IgD-negative memory B cell (primary cell): ENCODE measurements around the gene DHTKD1. TPM values are rescaled to one million over a fixed set of nuclear protein-coding genes. Genes with fewer than 3 reads are reported as not detected.
A peak's percentile ranks its signal among the peaks of the same experiment; 100 is the strongest.

Experiments
- H3K27ac Mint-ChIP-seq, 3 donors: one replicate each; pipeline ENCODE4 v1.8.0; 2020 to 2022; ENCODE audit warnings: mild to moderate bottlenecking in 3 of 3, mixed read lengths in 3 of 3, moderate library complexity in 1 of 3
- H3K27me3 Mint-ChIP-seq: one replicate; pipeline ENCODE4 v1.8.0; 2021; ENCODE audit warnings: mixed read lengths
- H3K36me3 Mint-ChIP-seq: one replicate; pipeline ENCODE4 v1.8.0; 2020; ENCODE audit warnings: mild to moderate bottlenecking, mixed read lengths
- H3K4me1 Mint-ChIP-seq, 3 donors: one replicate each; pipeline ENCODE4 v1.8.0; 2020 to 2022; ENCODE audit warnings: mixed read lengths in 3 of 3, mild to moderate bottlenecking in 1 of 3
- H3K4me3 Mint-ChIP-seq, 4 donors: one replicate each; pipeline ENCODE4 v1.8.0; 2020 to 2022; ENCODE audit warnings: mild to moderate bottlenecking in 4 of 4, mixed read lengths in 4 of 4, moderate library complexity in 3 of 4
- H3K9me3 Mint-ChIP-seq, 3 donors: one replicate each; pipeline ENCODE4 v1.8.0; 2020 to 2021; ENCODE audit warnings: mixed read lengths in 3 of 3, mild to moderate bottlenecking in 1 of 3
- polyA plus RNA-seq: library from polyadenylated mRNA; unstranded; fragments of 300-500 nt; fragmentation: Illumina TruSeq; gene quantifications from one replicate; pipeline ENCODE4 v1.2.3, GENCODE V29; 2021

The DHTKD1 gene, protein sequence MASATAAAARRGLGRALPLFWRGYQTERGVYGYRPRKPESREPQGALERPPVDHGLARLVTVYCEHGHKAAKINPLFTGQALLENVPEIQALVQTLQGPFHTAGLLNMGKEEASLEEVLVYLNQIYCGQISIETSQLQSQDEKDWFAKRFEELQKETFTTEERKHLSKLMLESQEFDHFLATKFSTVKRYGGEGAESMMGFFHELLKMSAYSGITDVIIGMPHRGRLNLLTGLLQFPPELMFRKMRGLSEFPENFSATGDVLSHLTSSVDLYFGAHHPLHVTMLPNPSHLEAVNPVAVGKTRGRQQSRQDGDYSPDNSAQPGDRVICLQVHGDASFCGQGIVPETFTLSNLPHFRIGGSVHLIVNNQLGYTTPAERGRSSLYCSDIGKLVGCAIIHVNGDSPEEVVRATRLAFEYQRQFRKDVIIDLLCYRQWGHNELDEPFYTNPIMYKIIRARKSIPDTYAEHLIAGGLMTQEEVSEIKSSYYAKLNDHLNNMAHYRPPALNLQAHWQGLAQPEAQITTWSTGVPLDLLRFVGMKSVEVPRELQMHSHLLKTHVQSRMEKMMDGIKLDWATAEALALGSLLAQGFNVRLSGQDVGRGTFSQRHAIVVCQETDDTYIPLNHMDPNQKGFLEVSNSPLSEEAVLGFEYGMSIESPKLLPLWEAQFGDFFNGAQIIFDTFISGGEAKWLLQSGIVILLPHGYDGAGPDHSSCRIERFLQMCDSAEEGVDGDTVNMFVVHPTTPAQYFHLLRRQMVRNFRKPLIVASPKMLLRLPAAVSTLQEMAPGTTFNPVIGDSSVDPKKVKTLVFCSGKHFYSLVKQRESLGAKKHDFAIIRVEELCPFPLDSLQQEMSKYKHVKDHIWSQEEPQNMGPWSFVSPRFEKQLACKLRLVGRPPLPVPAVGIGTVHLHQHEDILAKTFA
- 26.3 TPM for polyA plus RNA-seq

DNA sequence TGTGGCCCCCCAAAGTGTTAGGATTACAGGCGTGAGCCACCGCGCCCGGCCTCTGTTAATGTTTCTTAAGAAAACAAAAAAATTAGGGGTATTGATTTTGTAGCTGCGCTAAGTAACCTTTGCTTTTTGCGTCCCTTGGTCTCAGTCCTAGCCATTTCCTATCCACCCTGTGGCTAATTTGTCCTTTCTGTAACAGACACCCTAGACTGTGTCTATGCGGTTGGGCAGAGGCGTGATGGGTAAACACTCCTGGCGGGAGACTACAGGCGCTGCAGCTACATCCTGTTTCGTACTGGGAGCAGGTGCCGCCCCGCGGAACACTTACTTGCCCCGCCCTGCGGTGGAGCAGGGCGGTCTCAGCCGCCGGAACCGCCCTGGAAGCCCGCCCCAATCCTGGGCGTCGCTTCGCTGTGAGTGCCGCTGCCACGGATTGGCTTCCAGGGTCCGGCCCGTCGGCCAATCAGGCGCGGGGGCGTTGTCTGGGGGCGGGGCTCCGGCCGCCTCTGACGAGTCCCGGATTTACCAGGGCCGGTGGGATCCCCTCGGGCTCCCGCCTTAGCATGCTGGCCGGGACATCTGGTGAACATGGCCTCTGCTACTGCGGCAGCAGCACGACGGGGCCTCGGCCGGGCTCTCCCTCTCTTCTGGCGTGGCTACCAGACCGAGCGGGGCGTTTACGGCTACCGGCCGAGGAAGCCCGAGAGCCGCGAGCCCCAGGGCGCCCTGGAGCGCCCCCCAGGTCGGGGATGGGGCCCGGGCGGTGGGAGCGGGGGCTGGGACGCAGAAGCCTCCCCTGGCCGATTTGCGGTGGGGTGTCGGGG, at the start of gene DHTKD1:
TSS of gene DHTKD1 (plus strand) at position 506 of the 821 bp plus-strand sequence. CDS start at position 586, 80 bp downstream.
- peaks cover 0 to 1% (median 0%) of the 10 kb centered on the region in 3 donors for H3K9me3 Mint-ChIP-seq

DNA sequence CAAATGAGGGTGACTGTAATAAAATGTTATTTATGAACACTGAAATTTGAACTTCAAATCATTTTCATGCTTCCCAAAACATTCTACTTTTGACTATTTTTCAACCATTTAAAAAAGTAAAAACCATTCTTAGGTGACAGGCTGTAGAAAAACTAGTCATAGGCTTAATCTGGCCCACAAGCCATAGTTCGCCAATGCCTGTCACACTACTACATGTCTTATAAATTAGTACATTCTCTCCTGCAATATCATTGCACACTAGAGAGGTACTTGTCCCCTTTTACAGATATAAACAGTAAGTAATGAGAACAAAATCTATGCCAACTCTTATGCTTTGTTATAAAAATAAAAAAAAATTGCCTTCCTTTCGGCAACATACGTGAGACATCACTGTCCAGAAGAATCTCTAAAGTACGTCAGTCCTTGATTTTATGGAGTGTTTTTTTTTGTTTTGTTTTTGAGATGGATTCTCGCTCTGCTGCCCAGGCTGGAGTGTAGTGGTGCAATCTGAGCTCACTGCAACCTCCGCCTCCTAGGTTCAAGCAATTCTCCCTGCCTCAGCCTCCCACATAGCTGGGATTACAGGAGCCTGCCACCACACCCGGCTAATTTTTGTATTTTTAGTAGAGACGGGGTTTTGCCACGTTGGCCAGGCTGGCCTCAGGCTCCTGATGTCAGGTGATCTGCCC, 49.3 kb upstream of the DHTKD1 start:
- H3K4me1 Mint-ChIP-seq = peaks cover 12 to 30% (median 25%) of the 10 kb centered on the region in 3 donors
- H3K27ac Mint-ChIP-seq = no peak overlapping the region
- no peaks in the 10 kb centered on the region for H3K27me3 Mint-ChIP-seq
- no peak overlapping the region for H3K4me3 Mint-ChIP-seq
- no peaks in the 10 kb centered on the region for H3K9me3 Mint-ChIP-seq
- peaks cover 11% of the 10 kb centered on the region for H3K36me3 Mint-ChIP-seq

More for the DNA sequence above, at the start of gene DHTKD1:
- Mint-ChIP-seq H3K27ac (peak within 1 kb of the TSS; percentile 93 to 97 (median 94)), H3K36me3 (no peaks in the 10 kb centered on the region), H3K27me3 (no peaks in the 10 kb centered on the region), H3K4me1 (peaks cover 22 to 33% (median 25%) of the 10 kb centered on the region in 3 donors), H3K4me3 (peak within 1 kb of the TSS; percentile 82 to 95 (median 92))

DNA sequence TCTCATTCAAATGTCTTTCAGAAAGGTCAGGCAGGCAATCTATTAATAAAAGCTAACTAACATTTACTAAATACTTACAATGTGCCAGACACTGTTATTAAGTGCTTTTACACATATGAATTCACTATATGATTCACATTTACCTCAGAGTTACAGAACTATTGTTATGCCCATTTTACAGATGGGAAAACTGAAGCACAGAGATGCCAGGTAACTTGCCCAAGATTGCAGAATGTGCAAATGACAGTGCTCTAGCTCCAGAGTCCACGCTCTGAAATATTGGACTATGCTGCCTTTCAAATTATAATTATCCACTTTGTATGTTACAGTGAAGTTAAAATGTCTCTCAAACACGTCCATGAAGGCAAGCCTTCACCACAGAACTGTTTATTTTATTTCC, 48.2 kb upstream of the DHTKD1 start:
- H3K36me3 Mint-ChIP-seq = peaks cover 11% of the 10 kb centered on the region
- H3K4me3 Mint-ChIP-seq = peak overlapping the region in 2 of 4 donors; percentile 3 to 19
- no peaks in the 10 kb centered on the region for H3K27me3 Mint-ChIP-seq
- H3K4me1 Mint-ChIP-seq = peaks cover 11 to 26% (median 25%) of the 10 kb centered on the region in 3 donors
- no peaks in the 10 kb centered on the region for H3K9me3 Mint-ChIP-seq
- peak overlapping the region in 2 of 3 donors; percentile 7 to 30 for H3K27ac Mint-ChIP-seq

DNA sequence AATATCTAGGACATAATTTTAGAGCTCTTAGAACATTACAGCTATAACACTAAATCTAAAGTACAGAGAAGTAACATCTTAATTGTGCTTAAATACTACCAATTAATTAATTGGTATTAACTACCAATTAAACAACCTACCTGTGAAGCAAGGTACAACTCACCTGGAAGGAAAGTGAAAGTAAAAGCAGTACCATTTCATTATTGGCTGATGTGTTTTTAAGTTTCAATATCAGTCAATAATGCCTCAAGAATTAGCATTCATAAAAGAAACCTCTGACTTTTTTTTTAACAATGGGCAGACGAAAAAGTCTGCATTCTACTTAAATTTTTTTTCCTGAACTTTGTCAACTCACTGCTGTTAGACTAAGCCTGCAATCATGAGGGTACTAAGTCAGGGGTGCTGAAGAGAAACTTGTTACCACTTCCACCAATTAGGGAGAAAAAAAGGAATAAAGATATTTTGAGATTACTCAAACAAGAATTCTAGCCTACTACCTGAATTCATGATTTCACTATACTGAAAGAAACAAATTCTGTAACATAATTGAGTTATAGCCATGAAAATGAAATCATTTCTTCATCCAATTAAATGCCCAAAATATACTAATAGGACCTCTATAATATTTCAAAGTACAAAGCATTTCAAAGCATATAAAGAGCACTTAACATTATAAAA, 46.0 kb upstream of the DHTKD1 start:
- Mint-ChIP-seq H3K27ac (peak overlapping the region; percentile 33 to 68 (median 53)), H3K4me1 (peaks cover 19 to 30% (median 28%) of the 10 kb centered on the region in 3 donors), H3K9me3 (no peaks in the 10 kb centered on the region), H3K27me3 (no peaks in the 10 kb centered on the region), H3K36me3 (peaks cover 10% of the 10 kb centered on the region), H3K4me3 (peak overlapping the region; percentile 11 to 65 (median 48))

DNA sequence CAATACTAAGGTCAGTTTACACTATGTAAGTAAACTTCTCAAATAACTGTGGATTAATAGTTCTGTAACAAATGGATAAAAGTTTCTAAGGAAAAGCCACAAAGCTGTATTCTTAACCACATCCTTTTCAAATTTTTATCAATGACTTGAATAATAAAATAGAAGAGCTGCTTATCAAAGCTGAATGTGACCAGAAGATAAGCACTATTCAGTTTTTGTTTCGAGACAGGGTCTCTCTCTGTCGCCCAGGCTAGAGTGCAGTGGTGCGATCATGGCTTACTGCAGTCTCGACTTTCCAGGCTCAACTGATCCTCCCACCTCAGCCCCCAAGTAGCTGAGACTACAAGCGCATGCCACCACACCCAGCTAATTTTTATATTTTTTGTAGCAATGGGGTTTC, 43.2 kb upstream of the DHTKD1 start:
- Mint-ChIP-seq H3K27me3 (no peaks in the 10 kb centered on the region), H3K36me3 (peaks cover 10% of the 10 kb centered on the region), H3K9me3 (no peaks in the 10 kb centered on the region), H3K27ac (no peak overlapping the region), H3K4me3 (no peak overlapping the region), H3K4me1 (peaks cover 22 to 35% (median 33%) of the 10 kb centered on the region in 3 donors)

DNA sequence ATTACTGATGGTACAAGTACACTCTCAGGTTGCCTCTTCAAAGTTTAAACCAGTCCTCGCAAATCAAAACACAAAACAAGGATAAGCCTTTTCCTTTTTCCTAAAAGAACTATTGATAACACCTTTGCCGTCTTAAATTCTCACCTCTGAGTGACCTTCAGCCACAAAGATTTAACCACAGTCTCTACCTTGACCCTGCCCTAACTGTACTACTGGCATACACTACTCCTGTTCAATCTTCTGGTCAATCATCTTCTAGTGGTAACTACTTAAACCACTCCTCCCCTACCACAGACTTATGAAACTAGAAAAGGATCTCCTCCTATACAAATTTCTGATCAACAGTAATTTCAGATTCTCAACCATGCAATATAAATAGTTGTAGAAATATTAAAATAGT, 41.2 kb upstream of the DHTKD1 start:
- H3K4me1 Mint-ChIP-seq = peaks cover 17 to 29% (median 28%) of the 10 kb centered on the region in 3 donors
- no peaks in the 10 kb centered on the region for H3K9me3 Mint-ChIP-seq
- peaks cover 11% of the 10 kb centered on the region for H3K36me3 Mint-ChIP-seq
- peak overlapping the region in 1 of 4 donors; percentile 30 for H3K4me3 Mint-ChIP-seq
- peak overlapping the region in 1 of 3 donors; percentile 87 for H3K27ac Mint-ChIP-seq
- no peaks in the 10 kb centered on the region for H3K27me3 Mint-ChIP-seq

DNA sequence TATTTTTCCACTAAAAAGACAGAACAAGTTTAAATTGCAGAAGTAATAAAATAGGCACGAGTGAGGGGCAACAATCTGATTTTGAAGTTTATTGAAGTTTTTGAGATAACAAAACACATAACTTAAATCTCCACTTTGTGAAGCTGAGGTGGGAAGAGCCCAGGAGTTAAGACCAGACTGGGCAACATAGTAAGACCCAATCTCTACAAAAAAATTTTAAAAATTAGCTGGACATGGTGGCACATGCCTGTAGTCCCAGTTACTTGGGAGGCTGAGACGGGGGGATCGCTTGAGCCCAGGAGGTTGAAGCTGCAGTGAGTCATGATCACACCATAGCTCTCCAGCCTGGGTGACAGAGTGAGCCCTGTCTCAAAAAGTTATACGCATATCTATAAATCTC, 37.4 kb upstream of the DHTKD1 start:
- Mint-ChIP-seq H3K27ac (no peak overlapping the region), H3K36me3 (peaks cover 12% of the 10 kb centered on the region), H3K9me3 (no peaks in the 10 kb centered on the region), H3K4me3 (no peak overlapping the region), H3K4me1 (peaks cover 18 to 25% (median 25%) of the 10 kb centered on the region in 3 donors), H3K27me3 (no peaks in the 10 kb centered on the region)

DNA sequence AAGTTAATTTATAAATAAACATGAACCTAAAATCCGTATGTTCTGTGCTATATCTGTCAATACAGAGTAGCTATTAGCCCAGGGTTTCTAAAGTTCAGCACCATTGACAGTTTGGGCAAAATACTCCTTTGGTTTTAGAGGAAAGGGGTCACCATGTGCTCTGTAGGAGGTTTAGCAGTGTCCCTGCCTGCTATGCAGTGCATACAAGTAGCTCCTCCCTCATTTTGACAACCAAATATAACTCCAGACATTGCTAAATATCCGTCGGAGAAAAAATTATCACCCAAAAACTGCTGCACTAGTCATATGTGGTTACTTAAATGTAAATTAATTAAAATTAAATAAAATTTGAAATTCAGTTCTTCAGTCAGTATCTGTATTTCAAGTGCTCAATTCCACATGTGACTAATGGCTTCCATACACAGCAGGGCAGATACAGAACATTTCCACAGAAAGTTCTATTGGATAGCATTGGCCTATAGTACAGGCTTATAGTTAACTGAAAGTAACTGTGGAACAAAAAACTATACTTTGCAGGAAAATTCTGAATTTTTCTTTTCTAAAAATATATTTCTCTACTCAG, 32.6 kb upstream of the DHTKD1 start:
- H3K4me1 Mint-ChIP-seq = peaks cover 16 to 32% (median 26%) of the 10 kb centered on the region in 3 donors
- peak overlapping the region in 2 of 3 donors; percentile 51 to 73 for H3K27ac Mint-ChIP-seq
- no peaks in the 10 kb centered on the region for H3K9me3 Mint-ChIP-seq
- peaks cover 8% of the 10 kb centered on the region for H3K36me3 Mint-ChIP-seq
- H3K4me3 Mint-ChIP-seq = no peak overlapping the region
- no peaks in the 10 kb centered on the region for H3K27me3 Mint-ChIP-seq

DNA sequence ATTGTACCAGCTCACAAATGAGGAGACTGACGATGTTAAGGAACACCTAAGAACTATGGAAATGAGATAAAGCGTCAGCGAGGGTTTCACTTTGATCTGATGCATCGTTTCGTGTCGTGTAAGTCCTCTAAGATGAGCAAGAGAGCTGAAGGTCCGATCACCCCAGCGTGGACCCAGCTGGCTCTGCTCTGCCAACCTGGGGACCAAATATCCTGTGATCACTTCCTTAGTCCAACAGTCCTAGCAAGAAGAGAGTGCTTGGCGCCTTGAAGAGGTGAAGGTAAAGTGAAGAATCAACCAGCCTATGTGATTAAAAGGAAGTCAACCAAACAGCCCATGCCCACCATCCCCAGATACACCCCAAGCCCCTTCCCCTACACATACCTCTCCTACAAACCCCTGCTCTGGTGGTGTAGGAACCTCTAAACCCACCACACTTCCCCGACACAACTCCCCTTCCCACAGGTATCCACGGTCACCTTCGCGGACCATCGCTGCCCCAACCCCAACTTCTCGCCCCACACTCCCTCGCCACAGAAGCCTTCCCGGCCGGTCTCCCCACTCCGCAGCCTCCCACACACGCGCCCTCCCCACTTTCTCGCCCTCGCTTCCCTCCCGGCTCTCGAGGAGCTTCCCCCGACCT, 26.9 kb upstream of the DHTKD1 start:
- H3K36me3 Mint-ChIP-seq = peaks cover 4% of the 10 kb centered on the region
- peaks cover 29 to 37% (median 35%) of the 10 kb centered on the region in 3 donors for H3K4me1 Mint-ChIP-seq
- peak overlapping the region; percentile 99 to 100 (median 100) for H3K27ac Mint-ChIP-seq
- no peaks in the 10 kb centered on the region for H3K27me3 Mint-ChIP-seq
- H3K9me3 Mint-ChIP-seq = no peaks in the 10 kb centered on the region
- peak overlapping the region; percentile 93 to 98 (median 96) for H3K4me3 Mint-ChIP-seq

DNA sequence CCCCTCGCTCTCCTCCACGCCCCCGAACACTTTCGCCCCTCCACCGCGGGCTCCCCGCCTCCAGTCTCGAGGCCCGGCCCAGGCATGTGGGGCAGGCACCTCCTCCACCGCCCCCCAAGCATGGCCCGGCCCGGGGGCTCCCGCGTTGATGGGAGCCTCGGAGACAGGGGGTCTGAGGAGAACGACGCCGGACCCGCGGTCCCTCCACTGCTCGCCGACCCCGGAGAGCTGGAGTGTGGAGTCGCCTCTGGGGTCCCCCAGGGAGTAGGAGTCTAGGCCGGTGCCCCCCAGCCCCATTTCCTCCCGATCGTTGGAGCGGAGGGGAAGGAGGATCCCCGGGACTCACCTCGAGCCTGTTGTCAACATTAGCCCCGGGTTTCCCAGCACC, 26.4 kb upstream of the DHTKD1 start:
- Mint-ChIP-seq H3K4me1 (peaks cover 30 to 38% (median 37%) of the 10 kb centered on the region in 3 donors), H3K36me3 (peaks cover 5% of the 10 kb centered on the region), H3K4me3 (peak overlapping the region; percentile 93 to 98 (median 96)), H3K27ac (peak overlapping the region; percentile 99 to 100 (median 100)), H3K27me3 (no peaks in the 10 kb centered on the region), H3K9me3 (no peaks in the 10 kb centered on the region)

DNA sequence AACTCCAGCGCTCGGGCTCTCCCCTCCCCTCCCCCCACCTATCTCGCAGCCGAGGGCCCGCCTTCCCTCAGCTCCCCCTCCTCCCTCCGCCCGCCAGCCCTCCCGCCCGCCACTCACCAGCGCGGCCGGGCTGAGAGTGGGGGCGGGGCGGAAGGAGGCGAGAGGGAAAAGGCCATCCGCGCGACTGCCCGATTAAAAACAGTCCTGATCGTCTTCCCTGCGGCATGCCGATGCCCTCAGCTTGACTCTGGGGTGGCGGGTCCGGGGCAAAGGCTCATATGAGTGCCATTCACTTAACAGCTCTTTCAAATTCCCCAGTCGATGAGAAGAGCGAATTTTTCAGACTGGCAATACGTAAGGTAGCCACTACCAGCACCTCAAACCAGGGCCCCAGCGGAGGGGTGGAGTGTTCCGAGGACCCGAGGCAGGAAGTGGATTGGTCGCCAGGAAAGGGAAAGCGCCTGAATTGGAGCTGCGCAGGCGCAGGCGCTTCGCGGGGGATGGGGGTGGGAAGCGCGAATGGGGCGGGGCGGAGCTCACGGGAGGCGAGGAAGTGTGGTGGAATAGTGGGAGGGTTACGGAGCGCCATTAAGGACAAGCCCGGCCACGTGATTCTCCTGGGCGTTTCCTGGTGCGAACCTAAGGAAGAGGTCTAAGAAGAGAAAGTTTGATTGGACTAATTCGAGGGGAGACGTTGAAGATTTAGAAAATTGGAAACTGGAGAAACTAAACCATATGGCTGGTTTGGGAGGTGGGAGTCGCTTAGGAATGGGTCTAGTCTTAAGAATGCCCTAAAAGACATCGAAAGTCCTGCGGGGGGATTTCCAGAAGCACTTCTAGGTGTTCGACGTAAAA, 25.7 kb upstream of the DHTKD1 start, which contains the start of gene UPF2:
TSS of gene UPF2 (minus strand) at position 13 of the 855 bp plus-strand sequence. CDS start 7,386 bp downstream, outside the sequence.
- Mint-ChIP-seq H3K36me3 (peaks cover 7% of the 10 kb centered on the region), H3K27me3 (no peaks in the 10 kb centered on the region), H3K9me3 (no peaks in the 10 kb centered on the region), H3K4me1 (peaks cover 35 to 42% (median 41%) of the 10 kb centered on the region in 3 donors), H3K4me3 (peak within 1 kb of the TSS; percentile 93 to 98 (median 96)), H3K27ac (peak within 1 kb of the TSS; percentile 99 to 100 (median 100))

DNA sequence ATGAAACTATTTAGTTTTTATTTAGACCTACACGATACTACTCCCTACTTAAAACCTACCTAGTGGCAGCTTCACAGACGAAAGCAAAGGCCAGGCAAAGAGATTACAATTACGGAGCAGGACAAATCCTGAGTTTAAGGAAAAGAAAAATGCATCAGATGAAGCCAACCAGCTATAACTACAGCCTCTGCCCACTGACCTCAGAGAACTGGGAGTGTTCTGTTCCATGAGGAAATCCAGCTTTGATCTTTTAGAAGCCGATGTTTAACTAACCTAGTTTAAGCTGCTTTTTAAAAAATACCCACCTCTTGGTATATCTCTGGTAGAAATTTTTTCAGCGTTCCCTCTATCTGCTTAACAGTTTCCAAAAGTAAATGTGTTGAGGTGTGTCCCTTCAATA, 23.2 kb upstream of the DHTKD1 start:
- H3K9me3 Mint-ChIP-seq = no peaks in the 10 kb centered on the region
- peak overlapping the region in 1 of 3 donors; percentile 61 for H3K27ac Mint-ChIP-seq
- peaks cover 7% of the 10 kb centered on the region for H3K36me3 Mint-ChIP-seq
- H3K27me3 Mint-ChIP-seq = no peaks in the 10 kb centered on the region
- H3K4me1 Mint-ChIP-seq = peaks cover 22 to 40% (median 38%) of the 10 kb centered on the region in 3 donors
- peak overlapping the region in 2 of 4 donors; percentile 68 for H3K4me3 Mint-ChIP-seq
